T-helper 2 cell treated with Interferon-gamma antibody and Interleukin-4, amounts not matched to agents 100 ng/mL and 5 ng/mL, for 36 hours (primary cell): Measurements from ENCODE around the gene RAB11B. TPM values are rescaled to one million over a fixed set of nuclear protein-coding genes. Genes with fewer than 3 reads are reported as not detected.
"Not testable (repeated sequence)": the region's sequence is repeated elsewhere in the genome, so short reads cannot be mapped to it uniquely, and the experiment has no call there.

Experiments
- intact Hi-C: fragments of 100-400 bp; cut with micrococcal nuclease; formaldehyde crosslinking; loops from one replicate; pipeline ENCODE4 v1.15.1; 2023
- total RNA-seq: library from RNA; stranded (reverse); gene quantifications from 2 replicates; pipeline ENCODE4 v1.2.3, GENCODE V29; 2022

RAB11B gene
- total RNA-seq, 1 donor from 2014 or later: 98.3 TPM

DNA sequence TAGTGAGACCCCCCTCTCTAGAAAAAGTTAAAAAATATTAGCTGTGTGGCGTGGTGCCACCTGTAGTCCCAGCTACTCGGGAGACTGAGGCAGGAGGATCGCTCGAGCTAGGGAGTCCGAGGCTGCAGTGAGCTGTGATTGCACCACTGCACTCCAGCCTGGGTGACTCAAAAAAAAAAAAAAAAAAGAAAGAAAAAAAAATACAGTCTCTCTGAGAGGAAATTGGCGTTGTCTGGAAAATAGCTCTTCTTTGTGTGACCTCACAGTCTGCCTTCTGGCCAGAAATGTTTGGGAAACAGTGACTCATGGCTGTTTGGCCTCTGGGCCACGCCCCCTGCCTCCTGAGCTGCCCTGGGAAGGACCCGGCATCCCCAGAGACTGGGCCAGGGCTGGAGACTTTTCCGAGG, 33.7 kb downstream of the RAB11B start:
- intact Hi-C loops: no loop called here

DNA sequence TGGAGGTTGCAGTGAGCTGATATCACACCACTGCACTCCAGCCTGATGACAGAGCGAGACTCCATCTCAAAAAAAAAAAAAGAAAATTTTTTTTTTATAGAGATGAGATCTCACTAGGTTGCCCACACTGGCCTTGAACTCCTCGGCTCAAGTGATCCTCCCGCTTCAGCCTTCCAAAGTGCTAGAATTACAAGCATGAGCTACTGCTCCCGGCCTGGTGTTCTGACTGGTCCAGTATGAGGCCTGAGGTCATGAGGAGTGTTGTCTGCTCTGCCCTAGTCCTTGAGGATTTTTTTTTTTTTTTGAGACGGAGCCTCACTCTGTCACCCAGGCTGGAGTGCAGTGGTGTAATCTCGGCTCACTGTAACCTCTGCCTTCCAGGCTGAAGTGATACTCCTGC, 35.2 kb downstream of the RAB11B start:
- intact Hi-C loops: not testable (repeated sequence)

DNA sequence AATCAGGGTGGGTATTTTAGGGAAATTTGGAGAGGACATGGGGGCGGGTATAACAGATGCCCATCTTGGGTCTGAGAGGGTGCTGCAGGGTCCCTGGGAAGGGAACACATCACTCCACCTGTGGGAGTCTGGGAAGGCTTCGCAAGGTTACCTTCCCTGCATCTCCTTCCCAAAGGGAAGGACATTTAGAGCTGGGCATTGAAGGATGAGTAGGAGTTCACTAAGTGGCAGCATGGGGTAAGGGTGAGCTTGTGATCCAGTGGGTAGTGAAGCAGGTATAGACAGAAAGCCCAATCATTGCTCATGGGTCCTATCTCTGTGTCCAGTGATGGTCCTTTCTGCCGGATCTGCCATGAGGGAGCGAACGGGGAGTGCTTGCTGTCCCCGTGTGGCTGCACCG, 36.1 kb downstream of the RAB11B start:
- intact Hi-C loops: no loop called here

DNA sequence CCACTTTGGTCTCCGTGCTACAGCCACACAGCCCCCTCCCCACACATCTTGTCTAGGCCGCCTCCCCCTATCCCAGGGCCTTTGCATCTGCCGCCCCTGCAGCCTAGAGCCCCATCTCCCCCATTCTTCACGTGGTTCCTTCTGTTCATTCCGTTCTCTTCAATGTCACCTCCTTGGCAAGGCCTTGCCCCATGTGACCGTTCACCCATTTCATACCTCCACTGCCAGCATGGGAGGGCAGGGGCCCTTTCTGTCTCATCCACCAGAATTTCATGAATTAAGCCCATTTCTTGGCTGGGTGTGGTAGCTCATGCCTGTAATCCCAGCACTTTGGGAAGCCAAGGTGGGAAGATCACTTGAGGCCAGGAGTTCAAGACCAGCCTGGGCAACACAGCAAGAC, 38.9 kb downstream of the RAB11B start:
- intact Hi-C loops: no loop called here

DNA sequence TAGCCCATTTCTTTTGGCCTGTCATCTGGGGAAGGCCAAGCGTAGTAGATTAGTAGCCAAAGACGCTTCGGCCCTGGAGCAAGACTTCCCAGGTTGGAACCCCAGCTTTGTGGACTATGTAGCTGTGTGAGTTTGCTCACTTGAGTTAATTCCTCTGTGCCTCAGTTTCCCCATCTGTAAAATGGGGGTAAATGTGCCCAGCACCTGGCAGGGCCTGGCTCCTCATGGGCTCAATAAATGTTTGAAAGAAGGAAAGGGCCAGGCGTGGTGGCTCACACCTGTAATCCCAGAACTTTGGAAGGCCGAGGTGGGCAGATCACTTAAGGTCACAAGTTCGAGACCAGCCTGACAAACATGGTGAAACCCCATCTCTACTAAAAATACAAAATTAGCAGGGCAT, 39.7 kb downstream of the RAB11B start:
- intact Hi-C loops: no loop called here

DNA sequence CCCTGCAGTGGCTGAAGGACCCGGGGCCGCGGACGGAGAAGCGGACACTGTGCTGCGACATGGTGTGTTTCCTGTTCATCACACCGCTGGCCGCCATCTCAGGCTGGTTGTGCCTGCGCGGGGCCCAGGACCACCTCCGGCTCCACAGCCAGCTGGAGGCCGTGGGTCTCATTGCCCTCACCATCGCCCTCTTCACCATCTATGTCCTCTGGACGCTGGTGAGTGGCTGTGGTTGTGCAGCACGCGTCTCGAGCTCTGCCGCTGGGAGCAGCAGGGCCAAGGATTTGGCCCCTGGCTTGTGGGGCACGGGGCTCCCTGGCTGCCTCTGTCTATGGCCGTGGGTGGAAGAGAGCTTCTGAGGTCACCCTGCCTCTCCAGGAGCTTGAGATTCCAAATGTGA, 40.5 kb downstream of the RAB11B start:
- intact Hi-C loops: no loop called here

DNA sequence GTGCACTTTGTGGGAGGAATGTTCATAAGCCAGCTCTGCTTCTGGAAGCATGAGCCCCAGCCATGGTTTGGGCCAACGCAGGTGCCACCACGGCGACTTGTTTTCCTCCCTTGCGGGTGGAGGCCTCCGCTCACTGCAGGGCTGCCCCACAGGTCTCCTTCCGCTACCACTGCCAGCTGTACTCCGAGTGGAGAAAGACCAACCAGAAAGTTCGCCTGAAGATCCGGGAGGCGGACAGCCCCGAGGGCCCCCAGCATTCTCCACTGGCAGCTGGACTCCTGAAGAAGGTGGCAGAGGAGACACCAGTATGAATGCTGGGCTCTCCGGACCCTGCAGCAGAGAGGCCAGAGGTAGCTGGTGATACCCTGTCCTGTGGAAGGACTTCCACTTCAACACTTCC, 48.1 kb downstream of the RAB11B start:
- intact Hi-C loops: no loop called here

DNA sequence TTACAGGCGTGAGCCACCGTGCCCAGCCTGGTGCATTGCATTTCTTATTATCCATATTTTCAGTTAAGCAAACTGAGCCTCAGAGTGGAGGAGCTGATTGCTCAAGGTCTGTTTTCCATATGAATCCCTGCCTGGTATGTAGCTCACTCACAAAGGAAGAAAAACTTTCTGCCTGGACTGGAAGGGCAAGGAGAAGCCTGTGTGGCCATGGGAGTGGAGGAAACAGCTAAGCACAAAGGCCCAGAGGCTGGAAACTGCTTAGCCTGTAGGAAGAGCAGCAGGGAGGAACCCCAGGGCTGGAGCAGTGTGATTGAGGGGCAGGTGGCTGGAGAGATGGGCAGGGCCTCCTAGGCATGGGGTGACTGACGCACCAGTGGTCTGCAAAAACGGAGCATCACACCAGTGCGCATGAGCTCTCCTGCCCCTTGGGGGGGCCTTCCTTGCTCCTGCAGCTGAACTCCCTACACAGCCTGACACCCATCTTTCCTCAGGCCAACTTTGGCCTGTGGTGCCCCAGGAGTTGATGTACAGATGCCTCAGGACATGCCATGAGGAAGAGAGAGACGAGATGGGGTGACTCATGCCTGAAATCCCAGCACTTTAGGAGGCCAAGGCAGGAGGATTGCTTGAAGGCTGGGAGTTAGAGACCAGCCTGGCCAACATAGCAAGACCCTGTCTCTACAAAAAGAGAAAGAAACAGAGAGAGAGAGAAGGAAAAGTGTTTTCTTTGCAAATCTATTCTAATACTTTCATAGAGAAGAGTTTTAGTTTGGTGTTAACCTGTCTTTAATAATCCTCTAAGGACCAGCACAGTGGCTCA, 51.8 kb downstream of the RAB11B start:
- intact Hi-C loops: no loop called here

DNA sequence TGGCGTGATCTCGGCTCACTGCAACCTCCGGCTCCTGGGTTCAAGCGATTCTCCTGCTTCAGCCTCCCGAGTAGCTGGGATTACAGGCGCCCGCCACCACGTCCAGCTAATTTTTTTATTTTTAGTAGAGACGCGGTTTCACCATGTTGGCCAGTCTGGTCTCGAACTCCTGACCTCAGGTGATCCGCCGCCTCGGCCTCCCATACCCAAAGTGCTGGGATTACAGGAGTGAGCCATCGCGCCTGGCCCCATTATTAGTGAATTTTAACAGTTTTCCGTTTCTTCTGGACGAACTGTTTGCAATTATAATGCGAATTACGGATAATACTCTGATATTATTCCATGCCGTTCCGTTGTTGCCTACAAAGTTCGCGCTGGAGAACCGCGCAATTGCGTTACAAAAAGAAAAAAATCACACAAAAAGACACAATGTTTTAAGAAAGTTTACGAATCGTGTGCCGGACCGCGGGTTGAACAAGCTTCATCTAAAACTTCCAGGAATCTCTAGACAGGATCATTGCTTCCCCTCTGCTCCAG, 54.0 kb downstream of the RAB11B start:
- intact Hi-C loops: loop anchor here (1.0 kb wide), 4 partner anchors 31 to 136 kb away; partner anchors contain the start of genes MARCHF2 and RAB11B

DNA sequence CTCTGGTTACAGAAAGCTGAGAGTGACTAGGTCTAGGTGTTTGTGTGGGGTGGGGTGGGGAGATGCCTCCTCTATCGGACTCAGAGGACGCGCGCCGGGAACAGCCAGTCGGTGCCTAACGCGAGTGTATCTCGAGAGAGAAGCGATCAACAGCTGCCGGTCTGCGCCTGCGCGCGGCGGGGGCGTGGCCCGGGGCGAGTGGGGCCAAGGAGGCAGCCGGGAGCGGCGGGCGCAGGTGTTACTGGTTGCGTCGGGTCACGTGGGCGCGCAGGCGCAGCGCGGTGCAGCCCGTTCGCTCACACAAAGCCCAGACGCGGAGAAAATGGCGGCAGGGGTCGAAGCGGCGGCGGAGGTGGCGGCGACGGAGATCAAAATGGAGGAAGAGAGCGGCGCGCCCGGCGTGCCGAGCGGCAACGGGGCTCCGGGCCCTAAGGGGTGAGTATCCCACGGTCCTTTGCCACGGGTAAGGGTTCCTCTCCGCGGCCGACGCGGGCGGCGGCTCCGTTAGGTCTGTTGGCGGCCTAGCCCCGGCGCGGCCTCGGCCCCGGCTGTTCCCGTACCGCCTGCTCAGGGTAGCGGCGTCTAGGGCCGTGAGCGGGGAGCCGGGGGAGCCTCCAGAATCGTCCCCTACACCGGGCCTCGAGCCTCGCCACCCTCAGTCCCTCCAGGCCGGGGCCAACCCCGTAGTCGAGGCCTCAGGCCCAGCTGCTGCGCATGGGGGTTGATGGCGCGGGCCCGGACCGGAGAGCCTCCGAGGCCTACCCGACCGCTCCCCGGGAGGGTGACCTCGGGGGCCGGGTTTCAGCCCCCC, 54.7 kb downstream of the RAB11B start, which contains the start of gene HNRNPM:
Gene HNRNPM (plus strand): TSS at position 299 of the 811 bp plus-strand sequence. CDS start 24 bp downstream, at position 323.
- intact Hi-C loops: loop anchor here (1.0 kb wide), 4 partner anchors 32 to 135 kb away; partner anchors contain the start of genes MARCHF2 and RAB11B

DNA sequence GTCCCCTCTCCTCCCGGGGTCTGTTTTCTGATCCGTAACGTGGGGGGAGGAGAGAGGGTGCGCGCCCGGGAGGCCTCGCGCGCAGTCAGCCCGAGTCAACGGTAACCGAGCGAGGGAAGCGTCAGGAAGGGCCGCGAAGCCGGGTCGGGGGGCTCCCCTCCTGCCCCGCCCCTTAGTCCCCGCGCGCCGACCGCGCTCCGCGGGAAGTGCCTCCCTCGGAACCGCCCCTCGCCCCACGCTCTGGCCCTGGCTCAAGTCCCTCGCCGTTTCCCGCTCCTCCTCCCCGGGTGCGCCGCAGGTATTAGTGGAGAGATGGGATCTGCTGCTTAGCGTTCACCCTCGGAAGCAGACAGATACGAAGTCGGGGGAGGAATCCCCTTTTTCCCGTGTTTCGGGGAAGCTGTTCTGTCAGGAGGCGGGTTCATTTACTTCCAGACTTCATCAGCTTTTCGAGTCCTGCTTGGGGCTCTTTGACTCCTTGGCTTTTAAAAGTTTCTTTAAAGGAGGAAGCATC, 55.4 kb downstream of the RAB11B start:
- intact Hi-C loops: no loop called here

DNA sequence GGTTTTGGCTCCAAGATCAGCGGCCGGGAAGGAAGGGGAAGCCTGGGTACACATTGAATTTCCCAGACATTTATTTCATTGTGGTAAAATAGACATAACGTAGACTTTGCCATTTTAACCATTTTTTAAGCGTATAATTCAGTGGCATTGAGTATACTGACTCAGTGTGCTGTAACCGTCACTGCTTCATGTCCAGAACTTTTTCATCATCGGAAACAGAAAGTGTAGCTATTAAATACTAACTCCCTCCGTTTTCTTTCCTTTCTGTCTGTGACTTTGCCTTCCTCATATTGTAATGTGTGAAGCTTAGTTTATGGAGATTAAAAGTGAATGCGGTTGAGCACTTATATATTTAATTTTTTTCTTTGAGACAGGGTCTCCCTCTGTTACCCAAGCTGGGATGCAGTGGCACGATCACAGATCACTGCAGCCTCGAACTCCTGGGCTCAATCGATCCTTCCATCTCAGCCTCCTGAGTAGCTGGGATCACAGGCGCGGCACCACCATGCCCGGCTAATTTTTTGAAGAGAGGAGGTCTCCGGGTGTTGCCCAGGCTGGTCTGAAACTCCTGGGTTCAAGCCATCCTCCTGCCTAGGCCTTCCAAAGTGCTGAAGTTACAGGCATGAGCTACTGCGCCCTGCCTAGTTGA, 56.0 kb downstream of the RAB11B start:
- intact Hi-C loops: no loop called here

DNA sequence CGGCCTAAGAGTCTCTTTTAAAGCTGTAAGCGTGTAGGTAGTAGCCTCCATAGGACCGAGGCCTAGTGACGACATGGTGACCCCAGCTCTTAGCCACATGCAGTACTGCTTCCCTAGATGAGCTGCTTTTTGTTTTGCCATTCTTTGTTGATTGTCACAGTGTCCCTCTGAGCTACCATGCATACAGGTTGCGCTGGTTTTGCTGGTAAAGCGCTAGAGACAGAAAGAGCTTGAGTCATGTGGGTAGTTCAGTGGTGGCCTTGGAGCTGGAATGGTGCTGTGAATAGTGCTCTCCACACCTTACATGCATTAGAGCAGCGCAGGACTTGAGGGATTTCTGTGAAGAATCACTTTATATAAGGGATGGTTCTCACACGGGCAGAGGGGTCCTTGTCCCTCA, 59.7 kb downstream of the RAB11B start:
- intact Hi-C loops: no loop called here

DNA sequence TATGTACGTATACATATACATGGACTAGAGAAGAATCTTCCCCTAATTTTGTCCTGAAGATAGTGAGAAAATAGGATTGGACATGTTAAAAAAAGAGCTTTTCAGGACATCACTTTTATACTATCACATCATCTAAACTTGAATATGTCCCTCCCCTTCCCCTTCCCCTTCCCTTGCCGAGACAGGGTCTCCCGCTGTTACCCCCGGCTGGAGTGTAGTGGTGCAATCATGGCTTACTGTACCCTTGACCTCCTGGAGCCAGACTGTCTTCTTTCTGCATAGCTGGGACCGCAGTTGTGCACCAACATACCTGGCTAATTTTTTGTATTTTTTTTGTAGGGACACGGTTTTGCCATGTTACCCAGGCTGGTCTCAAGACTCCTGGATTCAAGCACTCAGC, 61.2 kb downstream of the RAB11B start:
- intact Hi-C loops: no loop called here

DNA sequence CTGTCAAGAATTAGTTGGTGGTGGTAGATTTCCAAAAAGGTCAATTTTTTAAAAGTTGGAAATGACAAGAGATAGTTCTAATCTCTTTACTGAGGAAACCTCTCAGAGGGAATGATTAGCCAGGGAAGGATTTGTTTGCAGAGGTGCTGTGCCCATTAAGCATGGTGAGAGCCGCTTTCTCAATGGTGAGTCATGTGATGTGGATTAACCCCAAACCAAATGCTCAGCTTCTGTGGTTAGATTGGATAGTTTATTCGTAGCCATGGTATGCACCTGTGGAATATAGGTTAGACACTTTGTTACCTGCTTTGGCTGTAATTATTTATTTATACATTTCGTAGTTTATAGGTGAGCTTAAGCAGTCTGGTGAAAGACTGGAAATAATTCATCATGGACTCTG, 61.7 kb downstream of the RAB11B start:
- intact Hi-C loops: no loop called here

DNA sequence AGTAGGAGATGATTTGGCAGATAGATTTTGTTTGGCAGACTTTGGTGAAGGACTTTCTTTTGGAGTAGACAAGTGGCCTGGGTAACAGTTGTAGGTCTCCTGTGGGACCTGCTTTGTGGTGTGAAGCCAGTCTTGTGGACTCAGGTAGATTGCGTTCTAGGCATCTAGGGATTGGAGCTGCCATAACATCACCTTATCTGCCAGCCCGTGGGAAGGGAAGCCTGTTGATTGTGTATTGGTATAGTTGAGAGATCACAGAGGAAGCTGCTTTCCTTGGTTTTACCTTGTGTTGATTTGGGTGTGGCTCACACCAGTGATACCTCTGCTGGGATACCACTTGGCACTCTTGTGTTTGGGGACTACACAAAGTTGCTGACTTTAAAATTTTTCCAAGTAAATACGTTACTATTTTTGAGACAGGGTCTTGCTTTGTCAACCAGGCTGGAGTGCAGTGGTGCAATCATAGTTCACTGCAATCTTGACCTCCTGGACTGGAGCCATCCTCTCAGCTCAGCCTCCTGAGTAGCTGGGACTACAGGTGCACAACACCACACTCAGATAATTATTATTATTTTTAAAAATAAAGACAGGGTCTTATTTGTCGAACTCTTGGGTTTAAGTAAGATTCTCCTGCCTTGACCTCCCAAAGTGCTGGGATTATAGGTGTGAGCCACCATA, 62.4 kb downstream of the RAB11B start:
- intact Hi-C loops: no loop called here

DNA sequence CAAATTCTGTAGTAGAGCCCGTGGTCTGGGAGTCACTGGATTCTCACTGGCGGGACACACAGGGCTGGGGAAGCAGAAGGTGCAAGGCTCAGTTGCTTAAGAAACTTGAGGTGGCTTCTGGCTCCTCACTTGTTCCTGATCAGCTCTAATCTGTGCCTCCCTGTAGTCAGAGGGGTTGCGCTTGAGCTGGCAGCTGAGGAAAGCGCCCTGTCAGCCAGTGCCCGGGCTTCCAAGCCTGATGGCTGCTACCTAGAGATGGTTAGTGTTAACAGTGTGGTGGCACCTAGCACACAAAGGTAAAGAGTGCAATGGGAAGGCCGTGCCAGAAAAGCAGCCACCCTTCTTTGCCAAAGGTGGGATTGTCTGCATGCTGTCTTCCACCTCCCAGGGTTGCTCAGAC, 63.5 kb downstream of the RAB11B start:
- intact Hi-C loops: no loop called here
